ENCODE data around the gene OLFML2B. TPM values are rescaled to one million over a fixed set of nuclear protein-coding genes. Genes with fewer than 3 reads are reported as not detected.

OLFML2B gene
- 10 to 100 TPM in 1 of 3 donors, 1 to 10 TPM in 2; 1.4 to 29.6 (median 5.0) TPM for total RNA-seq
- long read RNA-seq, donor 1, transcript OLFML2B-201 (8 exons, 3,160 nt): major isoform, 35 of 51 reads
- long read RNA-seq, donor 1, partial matches to known transcripts: 3 of 51 reads
- long read RNA-seq, donor 1, other reads (novel, unspliced or antisense): 13 of 51 reads
- long read RNA-seq, donor 2, partial matches to known transcripts: 0 of 1 reads
- long read RNA-seq, donor 2, other reads (novel, unspliced or antisense): 0 of 1 reads

DNA sequence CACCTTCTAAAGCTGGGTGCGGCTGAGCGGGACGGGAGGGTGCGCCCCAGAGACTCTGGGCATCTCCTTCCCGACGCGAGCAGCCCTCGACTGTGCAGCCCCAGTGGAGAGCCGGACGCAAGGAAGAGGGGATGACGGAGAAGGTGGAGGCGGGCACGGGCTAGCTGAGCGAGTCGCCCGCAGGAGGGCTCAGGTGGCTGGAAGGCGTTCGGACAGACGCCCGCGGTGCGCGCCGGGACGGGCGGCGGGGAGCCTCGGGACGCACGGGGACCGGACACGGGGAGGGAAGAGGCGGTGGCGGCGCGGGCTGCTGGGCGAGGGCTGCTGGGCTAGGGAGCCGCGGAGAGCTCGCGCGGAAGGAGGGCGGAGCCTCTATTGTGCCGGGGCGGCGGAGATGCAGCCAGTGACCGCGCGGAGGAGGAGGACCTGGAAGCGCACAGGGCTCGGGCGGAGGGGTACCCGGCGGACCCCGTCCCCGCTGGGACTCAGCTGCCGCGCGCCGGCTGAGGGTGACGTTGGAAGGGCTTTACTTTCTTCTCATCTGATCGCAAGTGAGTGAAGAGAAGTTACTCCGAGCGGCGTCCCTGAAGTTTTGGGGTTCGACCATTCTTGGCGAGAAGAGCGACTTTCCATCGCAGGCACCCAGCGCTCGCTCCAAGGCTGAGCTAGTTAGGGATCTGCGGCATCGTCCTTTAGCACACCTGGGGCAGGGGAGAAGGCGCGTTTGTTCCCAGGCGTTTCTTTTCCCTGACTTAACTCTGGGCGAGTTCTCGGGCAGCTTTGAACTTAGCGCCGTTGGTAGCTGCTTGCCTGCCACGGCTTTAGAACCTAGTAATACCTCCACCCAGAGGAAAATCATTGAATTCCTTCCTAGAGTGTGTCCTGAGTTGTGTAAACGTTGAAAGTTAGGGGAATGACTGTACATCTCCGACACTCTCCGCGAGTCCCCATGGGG lies at the start of gene OLFML2B:
Gene OLFML2B (minus strand): TSS at position 323 of the 955 bp plus-strand sequence. CDS start 439 bp downstream, outside the sequence.
- DNase-seq: peak; percentile 65 to 75 (median 70)
- TF ChIP-seq, protein P1, sequence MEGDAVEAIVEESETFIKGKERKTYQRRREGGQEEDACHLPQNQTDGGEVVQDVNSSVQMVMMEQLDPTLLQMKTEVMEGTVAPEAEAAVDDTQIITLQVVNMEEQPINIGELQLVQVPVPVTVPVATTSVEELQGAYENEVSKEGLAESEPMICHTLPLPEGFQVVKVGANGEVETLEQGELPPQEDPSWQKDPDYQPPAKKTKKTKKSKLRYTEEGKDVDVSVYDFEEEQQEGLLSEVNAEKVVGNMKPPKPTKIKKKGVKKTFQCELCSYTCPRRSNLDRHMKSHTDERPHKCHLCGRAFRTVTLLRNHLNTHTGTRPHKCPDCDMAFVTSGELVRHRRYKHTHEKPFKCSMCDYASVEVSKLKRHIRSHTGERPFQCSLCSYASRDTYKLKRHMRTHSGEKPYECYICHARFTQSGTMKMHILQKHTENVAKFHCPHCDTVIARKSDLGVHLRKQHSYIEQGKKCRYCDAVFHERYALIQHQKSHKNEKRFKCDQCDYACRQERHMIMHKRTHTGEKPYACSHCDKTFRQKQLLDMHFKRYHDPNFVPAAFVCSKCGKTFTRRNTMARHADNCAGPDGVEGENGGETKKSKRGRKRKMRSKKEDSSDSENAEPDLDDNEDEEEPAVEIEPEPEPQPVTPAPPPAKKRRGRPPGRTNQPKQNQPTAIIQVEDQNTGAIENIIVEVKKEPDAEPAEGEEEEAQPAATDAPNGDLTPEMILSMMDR (IDR thresholded peaks at IDR 0.05): no peak
- intact Hi-C loops (cut with DNase I, micrococcal nuclease): loop anchor here in 1 of 2 donors (5.0 to 10.0 kb wide), 2 partner anchors 49 to 232 kb away; no protein-coding TSS in a partner anchor
- Histone ChIP-seq H3K4me3 (no peak within 1 kb of the TSS), H3K36me3 (ENCODE audit: low read depth) (no peaks in the 10 kb centered on the region), H3K9me3 (no peaks in the 10 kb centered on the region), H3K4me1 (ENCODE audit: low read depth) (no peaks in the 10 kb centered on the region)
- ATAC-seq: peak; percentile 91

DNA sequence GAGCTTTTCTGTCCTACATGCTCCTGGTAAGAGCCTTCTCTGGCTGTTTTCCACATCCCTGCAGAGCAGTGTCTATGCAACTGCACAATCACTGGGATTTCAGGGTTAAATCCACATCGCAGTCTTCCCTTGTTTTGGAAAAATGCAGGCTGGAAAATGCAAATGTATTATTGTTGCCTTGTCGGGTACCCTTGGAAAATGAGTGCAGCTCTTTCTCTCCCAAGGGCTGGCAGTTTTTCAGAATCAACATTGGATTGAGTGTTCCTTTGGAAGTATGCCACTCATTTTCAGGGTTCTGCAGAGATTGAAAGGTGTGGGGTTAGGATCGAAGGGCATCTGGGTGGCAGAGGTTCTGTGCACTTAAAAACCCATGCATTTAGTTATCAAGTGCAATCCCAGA lies 49.1 kb upstream of the OLFML2B start:
- intact Hi-C loops (cut with DNase I, micrococcal nuclease): no loop called here
- Histone ChIP-seq H3K9me3 (no peaks in the 10 kb centered on the region), H3K36me3 (ENCODE audit: low read depth) (no peaks in the 10 kb centered on the region), H3K4me3 (no peak overlapping the region), H3K4me1 (ENCODE audit: low read depth) (peaks cover 10% of the 10 kb centered on the region)
- ATAC-seq (no peak), DNase-seq (no peak)
- TF ChIP-seq, protein P1 (IDR thresholded peaks at IDR 0.05): no peak

DNA sequence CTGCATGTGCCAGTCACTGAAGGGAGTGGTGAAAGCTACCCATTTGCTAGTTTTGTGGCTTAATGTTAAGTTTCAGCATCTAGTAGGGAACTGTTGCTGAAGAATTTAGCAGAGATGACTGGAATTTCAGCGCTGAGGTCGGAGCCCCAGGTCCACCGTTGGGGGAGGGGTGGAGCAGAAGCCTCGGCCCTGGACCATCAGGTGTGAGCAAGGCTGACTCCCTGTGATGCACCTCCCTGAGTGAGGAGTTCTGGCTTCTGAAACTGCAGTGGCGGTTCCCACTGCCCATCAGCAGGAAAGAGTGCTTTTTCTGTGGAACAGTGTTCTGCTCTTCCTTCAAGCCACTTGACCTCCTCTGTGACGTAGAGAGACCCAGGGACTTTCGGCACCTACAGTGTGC lies 47.2 kb upstream of the OLFML2B start:
- no peak overlapping the region for H3K4me3 ChIP-seq
- H3K9me3 ChIP-seq: no peaks in the 10 kb centered on the region
- TF ChIP-seq, protein P1 (IDR thresholded peaks at IDR 0.05): no peak
- H3K4me1 ChIP-seq (ENCODE audit: low read depth): peaks cover 10% of the 10 kb centered on the region
- intact Hi-C loops (cut with DNase I, micrococcal nuclease): no loop called here
- no peaks in the 10 kb centered on the region for H3K36me3 ChIP-seq (ENCODE audit: low read depth)
- ATAC-seq: no peak
- peak in 2 of 3 donors; percentile 38 to 49 for DNase-seq

DNA sequence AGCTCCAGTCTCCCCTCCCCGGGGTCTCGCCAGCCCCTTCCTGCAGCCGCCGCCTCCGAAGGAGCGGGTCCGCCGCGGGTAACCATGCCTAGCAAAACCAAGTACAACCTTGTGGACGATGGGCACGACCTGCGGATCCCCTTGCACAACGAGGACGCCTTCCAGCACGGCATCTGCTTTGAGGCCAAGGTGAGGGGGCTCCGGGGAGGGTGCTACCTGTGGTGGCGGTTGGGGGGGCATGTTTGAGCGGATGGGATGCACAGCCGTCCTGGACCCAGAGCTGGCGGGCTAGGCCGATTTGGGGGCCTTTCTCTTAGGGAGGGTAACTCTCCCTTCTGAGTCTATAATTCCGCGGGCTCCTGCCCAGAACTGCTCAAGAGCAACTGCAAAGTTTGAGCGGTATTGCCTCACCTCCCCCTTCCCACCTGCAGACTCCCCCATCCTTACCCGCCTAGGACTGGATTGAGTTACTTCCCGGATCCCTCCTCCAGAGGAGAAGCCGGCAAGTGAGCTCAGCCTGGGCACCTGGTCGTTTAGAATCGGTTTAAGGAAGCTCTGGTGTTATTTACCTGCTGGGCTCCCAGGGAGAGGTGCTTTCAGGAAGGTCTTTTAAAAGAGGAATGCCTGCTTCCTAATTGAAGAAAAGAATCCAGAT lies 46.6 kb upstream of the OLFML2B start:
- ATAC-seq (peak; percentile 63), DNase-seq (peak; percentile 67 to 73 (median 72))
- TF ChIP-seq, protein P1 (IDR thresholded peaks at IDR 0.05): no peak
- Histone ChIP-seq H3K9me3 (no peaks in the 10 kb centered on the region), H3K4me3 (peak overlapping the region; percentile 63), H3K4me1 (ENCODE audit: low read depth) (peaks cover 10% of the 10 kb centered on the region), H3K36me3 (ENCODE audit: low read depth) (no peaks in the 10 kb centered on the region)
- intact Hi-C loops (cut with DNase I, micrococcal nuclease): no loop called here

DNA sequence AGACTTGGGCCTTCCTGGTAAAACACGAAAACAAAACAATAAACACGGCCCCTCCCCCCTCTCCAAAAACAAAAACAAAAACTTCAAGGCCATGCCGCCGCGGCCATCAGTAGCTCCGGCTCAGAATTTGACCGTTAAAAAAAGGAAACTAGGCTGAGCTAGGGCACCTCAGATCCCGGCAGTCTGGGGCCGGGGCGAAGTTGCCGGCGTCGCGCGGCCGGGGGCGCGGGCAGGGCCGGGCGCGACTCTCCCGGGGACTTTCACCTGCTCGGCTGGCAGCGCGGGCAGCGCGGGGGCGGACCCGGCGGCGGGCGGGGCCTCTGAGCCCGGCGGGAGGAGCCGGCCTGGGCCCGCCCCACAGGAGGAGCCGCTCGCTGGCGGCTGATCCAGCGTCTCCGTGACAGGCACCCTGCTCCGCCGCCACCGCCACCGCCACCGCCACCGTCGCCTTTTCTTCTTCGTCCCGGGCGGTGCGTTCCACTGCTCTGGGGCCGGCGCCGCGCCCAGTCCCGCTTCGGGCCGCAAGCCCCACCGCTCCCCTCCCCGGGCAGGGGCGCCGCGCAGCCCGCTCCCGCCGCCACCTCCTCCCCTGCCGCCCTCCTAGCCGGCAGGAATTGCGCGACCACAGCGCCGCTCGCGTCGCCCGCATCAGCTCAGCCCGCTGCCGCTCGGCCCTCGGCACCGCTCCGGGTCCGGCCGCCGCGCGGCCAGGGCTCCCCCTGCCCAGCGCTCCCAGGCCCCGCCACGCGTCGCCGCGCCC lies 45.8 kb upstream of the OLFML2B start, which contains the start of gene NOS1AP:
Gene NOS1AP (plus strand): TSS at position 358 of the 760 bp plus-strand sequence. CDS start 487 bp downstream, outside the sequence.
- H3K36me3 ChIP-seq (ENCODE audit: low read depth): no peaks in the 10 kb centered on the region
- TF ChIP-seq, protein P1 (IDR thresholded peaks at IDR 0.05): no peak
- intact Hi-C loops (cut with DNase I, micrococcal nuclease): no loop called here

More for the DNA sequence above, 45.8 kb upstream of the OLFML2B start, which contains the start of gene NOS1AP:
- peak within 1 kb of the TSS; percentile 63 for H3K4me3 ChIP-seq
- DNase-seq (peak; percentile 88 to 93 (median 89)), ATAC-seq (peak; percentile 94)
- no peaks in the 10 kb centered on the region for H3K9me3 ChIP-seq
- H3K4me1 ChIP-seq (ENCODE audit: low read depth): peaks cover 14% of the 10 kb centered on the region

Data from mucosa of descending colon (tissue), 3 donors.